Measurements from ENCODE around the gene ZNF239.

Gene ZNF239

GRCh38 chr10:43585981-43586729 is 11.7 kb upstream of the ZNF239 start:
- TF ChIP-seq Cebpa-rat (IDR thresholded peaks at IDR 0.05): no peak

DNA sequence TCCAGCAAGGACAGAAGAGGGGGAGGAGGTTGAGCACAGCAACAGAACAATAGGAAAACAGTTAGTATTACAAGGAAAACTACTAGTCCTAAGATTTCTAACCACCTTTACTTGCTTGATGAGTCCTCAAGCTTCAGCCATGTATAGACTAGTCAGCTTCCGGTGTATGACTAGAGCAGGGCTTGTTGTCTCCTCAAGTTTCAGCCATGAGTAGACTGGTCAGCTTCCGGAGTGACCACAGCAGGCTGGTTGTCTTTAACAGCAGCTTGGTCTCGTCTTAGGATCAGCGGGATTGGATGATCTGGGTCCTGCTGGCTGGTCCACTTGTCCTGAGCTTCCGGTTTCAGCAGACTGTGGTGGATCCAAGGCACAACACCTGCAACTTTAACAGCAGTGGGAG is 10.6 kb upstream of the ZNF239 start:
- Histone ChIP-seq H3K27ac (no peak overlapping the region), H3K4me2 (no peak overlapping the region), H3K4me3 (no peak overlapping the region), H3K9ac (no peak overlapping the region), H4K20me1 (no peaks in the 10 kb centered on the region), H3K9me3 (replicated peaks in 1 of 11) (peaks cover 0 to 21% (median 14%) of the 10 kb centered on the region in 11 experiments; a peak in 10 of 22 replicates), H3K36me3 (no peaks in the 10 kb centered on the region), H3K4me1 (no peaks in the 10 kb centered on the region), H3K27me3 (no peaks in the 10 kb centered on the region)
- TF ChIP-seq Cebpa-rat (IDR thresholded peaks at IDR 0.05): no peak

More at GRCh38 chr10:43585981-43586729, 11.7 kb upstream of the ZNF239 start:
- Histone ChIP-seq H3K4me1 (no peaks in the 10 kb centered on the region), H3K4me3 (no peak overlapping the region), H3K27ac (no peak overlapping the region), H3K9ac (no peak overlapping the region), H3K4me2 (no peak overlapping the region), H4K20me1 (no peaks in the 10 kb centered on the region), H3K9me3 (replicated peaks in 1 of 11) (peaks cover 4 to 27% (median 19%) of the 10 kb centered on the region in 11 experiments), H3K27me3 (no peaks in the 10 kb centered on the region), H3K36me3 (no peaks in the 10 kb centered on the region)

DNA sequence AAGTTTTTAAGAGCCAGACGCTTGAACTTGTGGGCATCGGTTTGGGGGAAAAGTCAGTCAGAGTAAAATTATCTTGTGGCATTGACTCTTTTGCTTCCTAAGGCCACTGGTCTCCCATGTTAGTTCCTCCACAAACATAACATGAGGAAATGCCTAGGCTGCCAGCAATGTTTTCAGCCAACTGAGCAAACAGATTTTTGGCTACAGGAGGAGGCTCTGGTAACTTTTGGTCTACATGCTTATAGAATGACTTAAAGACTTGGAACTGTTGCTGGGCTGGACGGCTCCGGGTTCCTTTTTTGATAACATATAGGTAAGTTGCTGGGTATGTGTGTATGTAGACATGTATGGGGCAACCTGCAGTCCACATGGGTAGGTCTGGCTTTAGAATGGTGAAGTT is 9.6 kb upstream of the ZNF239 start:
- no peaks in the 10 kb centered on the region for H4K20me1 ChIP-seq
- no peak overlapping the region for H3K9ac ChIP-seq
- no peak overlapping the region for H3K27ac ChIP-seq
- no peaks in the 10 kb centered on the region for H3K27me3 ChIP-seq
- no peak for TF ChIP-seq Cebpa-rat (IDR thresholded peaks at IDR 0.05)
- H3K36me3 ChIP-seq: no peaks in the 10 kb centered on the region
- H3K4me2 ChIP-seq: no peak overlapping the region
- no peak overlapping the region for H3K4me3 ChIP-seq
- no peaks in the 10 kb centered on the region for H3K4me1 ChIP-seq
- peaks cover 0 to 20% (median 14%) of the 10 kb centered on the region in 11 experiments; a peak in 8 of 22 replicates for H3K9me3 ChIP-seq (replicated peaks in 1 of 11)

DNA sequence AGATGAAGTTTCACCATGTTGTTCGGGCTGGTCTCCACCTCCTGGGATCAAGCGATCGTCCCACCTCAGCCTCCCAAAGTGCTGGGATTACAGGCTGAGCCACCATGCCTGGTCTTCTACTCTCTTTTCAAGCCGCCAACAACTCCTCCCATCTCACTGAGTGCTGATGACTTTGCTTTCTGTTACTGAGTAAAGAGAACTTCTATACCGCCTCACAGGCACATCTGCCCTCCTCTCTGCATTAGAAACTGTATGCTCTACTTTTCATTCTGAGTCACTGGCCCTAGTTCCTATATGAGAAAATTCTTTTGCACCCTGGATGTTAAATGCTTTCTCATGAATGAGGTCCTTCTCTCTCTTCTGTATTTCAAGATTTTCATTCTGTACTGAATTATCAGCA is 2.2 kb upstream of the ZNF239 start:
- no peak overlapping the region for H3K27ac ChIP-seq
- 0 out of 22 replicates have a peak, but pooled peaks cover 0 to 5% (median 0%) of the 10 kb centered on the region in 11 experiments for H3K27me3 ChIP-seq
- H3K9ac ChIP-seq: no peak overlapping the region
- no peak overlapping the region for H3K4me3 ChIP-seq
- H3K4me2 ChIP-seq: 0 out of 22 replicates have a peak overlapping the region, but pooled peaks of 1 of the 11 experiments have one; percentile 17
- TF ChIP-seq Cebpa-rat (IDR thresholded peaks at IDR 0.05): no peak
- no peaks in the 10 kb centered on the region for H3K36me3 ChIP-seq
- peaks cover 56 to 77% (median 68%) of the 10 kb centered on the region in 11 experiments for H3K9me3 ChIP-seq (replicated peaks in 1 of 11)
- H3K4me1 ChIP-seq: peaks cover 0 to 8% (median 4%) of the 10 kb centered on the region in 10 experiments; a peak in 8 of 20 replicates
- no peaks in the 10 kb centered on the region for H4K20me1 ChIP-seq

DNA sequence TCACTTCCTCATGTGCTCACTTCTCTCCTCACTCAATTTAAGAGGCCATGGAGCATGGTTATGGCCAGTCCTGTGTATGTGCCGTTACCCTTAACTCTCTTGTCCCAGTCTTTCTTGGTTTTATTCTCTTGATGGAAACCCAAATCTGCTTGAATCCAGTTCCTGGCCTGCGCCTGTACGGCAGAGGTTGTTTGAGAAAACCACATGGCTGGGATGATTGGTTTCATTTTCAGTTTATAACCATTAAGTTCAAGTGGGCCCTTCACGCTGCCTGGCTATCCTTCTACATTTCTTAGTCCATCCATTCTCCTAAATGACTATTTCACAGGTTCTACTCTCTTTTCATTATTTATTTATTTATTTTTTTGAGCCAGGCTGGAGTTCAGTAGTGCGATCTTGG is 1.6 kb upstream of the ZNF239 start:
- H3K4me3 ChIP-seq: no peak overlapping the region
- H3K36me3 ChIP-seq: no peaks in the 10 kb centered on the region
- no peak for TF ChIP-seq Cebpa-rat (IDR thresholded peaks at IDR 0.05)
- peak overlapping the region in 2 of 11 experiments; percentile 0 to 17; a peak in 1 of 22 replicates for H3K4me2 ChIP-seq
- no peak overlapping the region for H3K9ac ChIP-seq
- no peaks in the 10 kb centered on the region for H4K20me1 ChIP-seq
- H3K4me1 ChIP-seq: peaks cover 5 to 13% (median 9%) of the 10 kb centered on the region in 10 experiments; a peak in 19 of 20 replicates
- H3K9me3 ChIP-seq (replicated peaks in 1 of 11): peaks cover 53 to 78% (median 67%) of the 10 kb centered on the region in 11 experiments
- H3K27ac ChIP-seq: no peak overlapping the region
- 0 out of 22 replicates have a peak, but pooled peaks cover 0 to 5% (median 0%) of the 10 kb centered on the region in 11 experiments for H3K27me3 ChIP-seq

GRCh38 chr10:43574906-43575305 is 490 bp upstream of the ZNF239 start:
- Histone ChIP-seq H3K9me3 (replicated peaks in 1 of 11) (peaks cover 49 to 85% (median 73%) of the 10 kb centered on the region in 11 experiments), H3K4me3 (peak overlapping the region; percentile 31 to 62 (median 53); a peak in 18 of 20 replicates), H3K27ac (no peak overlapping the region), H3K4me1 (peaks cover 11 to 20% (median 14%) of the 10 kb centered on the region in 10 experiments; a peak in 19 of 20 replicates), H4K20me1 (no peaks in the 10 kb centered on the region), H3K36me3 (peaks cover 0 to 7% (median 0%) of the 10 kb centered on the region in 11 experiments; a peak in 1 of 22 replicates), H3K9ac (no peak overlapping the region; a peak in 1 of 22 replicates), H3K27me3 (peaks cover 0 to 5% (median 0%) of the 10 kb centered on the region in 11 experiments; a peak in 1 of 22 replicates), H3K4me2 (peak overlapping the region; percentile 36 to 67 (median 54); a peak in 18 of 22 replicates)
- TF ChIP-seq Cebpa-rat (IDR thresholded peaks at IDR 0.05): no peak

- Histone ChIP-seq H3K4me2 (peak overlapping the region in 9 of 11 experiments; percentile 36 to 67 (median 56); a peak in 15 of 22 replicates), H3K9ac (peak overlapping the region in 2 of 11 experiments; percentile 55 to 65; a peak in 2 of 22 replicates), H3K27ac (peak overlapping the region in 3 of 11 experiments; percentile 54 to 64 (median 58); a peak in 1 of 22 replicates), H3K36me3 (peaks cover 0 to 22% (median 0%) of the 10 kb centered on the region in 11 experiments; a peak in 5 of 22 replicates), H4K20me1 (no peaks in the 10 kb centered on the region), H3K9me3 (replicated peaks in 1 of 11) (peaks cover 53 to 91% (median 81%) of the 10 kb centered on the region in 11 experiments), H3K4me3 (peak overlapping the region in 8 of 10 experiments; percentile 44 to 62 (median 54); a peak in 9 of 20 replicates), H3K27me3 (peaks cover 0 to 5% (median 0%) of the 10 kb centered on the region in 11 experiments; a peak in 1 of 22 replicates), H3K4me1 (peaks cover 11 to 20% (median 14%) of the 10 kb centered on the region in 10 experiments; a peak in 19 of 20 replicates)
- no peak for TF ChIP-seq Cebpa-rat (IDR thresholded peaks at IDR 0.05)
Observed at GRCh38 chr10:43573250-43574000, 991 bp downstream of the ZNF239 start.

DNA sequence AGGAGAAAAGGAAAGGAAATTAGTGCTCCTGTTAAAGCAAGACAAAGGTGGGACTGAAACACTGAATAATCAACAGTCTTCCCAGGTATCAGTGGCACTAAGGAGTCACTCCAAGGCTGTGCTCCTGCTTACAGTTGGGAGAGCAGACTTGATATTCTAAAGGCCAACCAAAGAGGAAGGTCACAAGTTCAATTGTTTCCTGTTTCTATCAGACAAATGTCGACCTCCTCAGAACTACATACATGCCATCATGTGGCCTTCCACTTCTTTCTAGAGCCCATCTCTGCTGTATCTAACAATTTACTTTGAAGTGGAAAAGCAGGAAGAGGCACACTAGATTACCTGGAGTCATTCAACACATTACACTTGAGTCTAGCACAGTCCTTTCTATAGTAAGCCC is 3.4 kb downstream of the ZNF239 start:
- Histone ChIP-seq H3K9ac (no peak overlapping the region), H3K27me3 (peaks cover 0 to 5% (median 0%) of the 10 kb centered on the region in 11 experiments; a peak in 1 of 22 replicates), H3K27ac (no peak overlapping the region), H3K36me3 (peaks cover 0 to 22% (median 0%) of the 10 kb centered on the region in 11 experiments; a peak in 6 of 22 replicates), H4K20me1 (no peaks in the 10 kb centered on the region), H3K9me3 (replicated peaks in 1 of 11) (peaks cover 41 to 85% (median 59%) of the 10 kb centered on the region in 11 experiments), H3K4me3 (no peak overlapping the region), H3K4me1 (peaks cover 11 to 20% (median 14%) of the 10 kb centered on the region in 10 experiments; a peak in 19 of 20 replicates), H3K4me2 (peak overlapping the region; percentile 5 to 59 (median 47); a peak in 21 of 22 replicates)
- TF ChIP-seq Cebpa-rat (IDR thresholded peaks at IDR 0.05): no peak

Measured in BLaER1 treated with 17β-estradiol and CSF1 and Interleukin-3, amounts not matched to agents 10 nM and 100 nM (cell line).